ENCODE measurements around the gene FSIP1.

DNA sequence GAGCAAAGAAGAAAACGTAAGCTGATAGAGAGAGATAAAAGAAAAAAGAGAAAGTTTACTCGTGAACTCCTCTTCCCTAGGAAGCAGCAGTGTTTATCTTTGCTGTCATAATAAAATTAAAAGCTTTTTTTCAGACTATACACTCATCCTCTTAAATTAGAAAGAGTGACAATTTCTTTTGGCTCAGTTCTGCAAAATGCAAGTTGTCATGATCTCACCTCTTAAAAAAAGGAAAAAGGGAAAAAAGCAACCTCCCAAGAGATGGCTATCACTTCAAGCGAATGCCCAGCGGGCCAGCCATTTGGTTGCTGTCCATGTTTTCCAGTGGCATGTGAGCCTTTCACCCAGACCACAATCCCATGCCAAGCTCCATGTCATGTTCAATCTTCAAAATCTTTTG is 208.8 kb downstream of the FSIP1 start:
- TF ChIP-seq, protein P1, sequence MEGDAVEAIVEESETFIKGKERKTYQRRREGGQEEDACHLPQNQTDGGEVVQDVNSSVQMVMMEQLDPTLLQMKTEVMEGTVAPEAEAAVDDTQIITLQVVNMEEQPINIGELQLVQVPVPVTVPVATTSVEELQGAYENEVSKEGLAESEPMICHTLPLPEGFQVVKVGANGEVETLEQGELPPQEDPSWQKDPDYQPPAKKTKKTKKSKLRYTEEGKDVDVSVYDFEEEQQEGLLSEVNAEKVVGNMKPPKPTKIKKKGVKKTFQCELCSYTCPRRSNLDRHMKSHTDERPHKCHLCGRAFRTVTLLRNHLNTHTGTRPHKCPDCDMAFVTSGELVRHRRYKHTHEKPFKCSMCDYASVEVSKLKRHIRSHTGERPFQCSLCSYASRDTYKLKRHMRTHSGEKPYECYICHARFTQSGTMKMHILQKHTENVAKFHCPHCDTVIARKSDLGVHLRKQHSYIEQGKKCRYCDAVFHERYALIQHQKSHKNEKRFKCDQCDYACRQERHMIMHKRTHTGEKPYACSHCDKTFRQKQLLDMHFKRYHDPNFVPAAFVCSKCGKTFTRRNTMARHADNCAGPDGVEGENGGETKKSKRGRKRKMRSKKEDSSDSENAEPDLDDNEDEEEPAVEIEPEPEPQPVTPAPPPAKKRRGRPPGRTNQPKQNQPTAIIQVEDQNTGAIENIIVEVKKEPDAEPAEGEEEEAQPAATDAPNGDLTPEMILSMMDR (conservative IDR thresholded peaks at IDR 0.05 in 1 of 2, IDR thresholded peaks at IDR 0.05 in 1 of 2; ENCODE audit: extremely low read depth in 1 of 2, insufficient read depth in 1 of 2, low read depth in 1 of 2, low read length in 2 of 2) = no peak
- no peak for TF ChIP-seq EZH2 (IDR thresholded peaks at IDR 0.05; ENCODE audit: borderline replicate concordance, low read length)

All from mammary epithelial cell (primary cell).